Esophagus muscularis mucosa (tissue), 3 donors: ENCODE results near the gene OSTC.

Experiments used
- CTCF ChIP-seq, 3 experiments: fragments of 200-600 bp in 2 of 3; fragments of 450-650 bp in 1 of 3; sonication (generic) in 2 of 3; IDR thresholded peaks; one replicate each; pipeline ENCODE4 v1.5.1; 2017 to 2019; ENCODE audit warnings: antibody characterized with exemption in 3 of 3, mild to moderate bottlenecking in 2 of 3, moderate library complexity in 1 of 3
- POLR2A ChIP-seq: fragments of 450-650 bp; IDR thresholded peaks from one replicate; pipeline ENCODE4 v1.6.1; 2017; ENCODE audit warnings: antibody characterized with exemption, moderate library complexity, mild to moderate bottlenecking, low read depth
- POLR2AphosphoS5 ChIP-seq, 2 donors: sonication (generic); formaldehyde crosslinking; IDR thresholded peaks; one replicate each; pipeline ENCODE4 v1.6.1; 2017; ENCODE audit warnings: antibody characterized with exemption in 2 of 2

- TF ChIP-seq POLR2A (no peak), CTCF (IDR thresholded peaks at IDR 0.05) (no peak), POLR2AphosphoS5 (IDR thresholded peaks at IDR 0.05) (no peak)
Observed at GRCh38 chr4:108714880-108715279, 64.5 kb downstream of the OSTC start.
